Measurements from ENCODE around the gene ATG16L1. TPM values are rescaled to one million over a fixed set of nuclear protein-coding genes. Genes with fewer than 3 reads are reported as not detected.
A peak's percentile ranks its signal among the peaks of the same experiment; 100 is the strongest.

Gene ATG16L1
- total and polyA plus RNA-seq, 7 donors = 14.3 to 46.3 (median 23.5) TPM

DNA sequence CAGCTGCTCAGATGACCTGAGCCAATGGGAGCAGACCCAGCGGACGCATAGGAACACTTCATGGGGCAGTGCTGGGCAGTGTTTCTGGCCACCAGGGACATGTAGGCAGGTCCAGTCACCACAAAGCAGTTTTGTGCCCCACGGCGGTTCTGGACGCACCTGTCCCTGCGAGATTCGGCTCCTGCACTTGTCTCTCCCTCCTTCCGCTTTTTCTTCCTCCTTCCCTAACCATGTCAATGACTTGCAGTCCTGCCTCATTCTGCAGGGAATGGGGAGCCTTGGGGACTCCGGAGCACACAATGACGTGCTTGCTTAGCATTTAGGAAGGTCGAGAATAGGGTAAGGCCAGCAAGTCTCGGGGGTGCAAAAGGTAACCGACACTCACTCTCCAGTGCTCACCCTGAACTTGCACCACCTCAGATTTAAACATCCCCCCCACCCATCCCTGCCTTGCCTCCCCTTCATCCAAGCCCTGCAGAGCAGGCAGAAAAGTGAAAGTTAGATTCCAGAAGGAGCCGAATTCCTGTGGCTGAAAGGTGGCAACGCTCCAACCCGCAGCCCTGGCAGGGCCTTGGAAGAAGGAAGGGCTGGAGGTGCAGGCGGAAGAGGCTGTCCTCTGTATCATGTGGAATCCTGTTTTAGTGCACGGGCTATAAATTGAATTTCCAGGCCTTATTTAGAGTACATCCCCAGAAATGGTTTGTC, 40.5 kb upstream of the ATG16L1 start:
- Histone ChIP-seq H3K27me3 (ENCODE audit: insufficient read depth in 3 of 3, low read length in 2 of 3) (no peaks in the 10 kb centered on the region), H3K4me1 (peaks cover 7% of the 10 kb centered on the region), H3K9me3 (no peaks in the 10 kb centered on the region), H3K36me3 (ENCODE audit: insufficient read depth in 1 of 2, low read depth in 1 of 2) (no peaks in the 10 kb centered on the region), H3K4me3 (peak overlapping the region; percentile 22), H3K27ac (no peak overlapping the region)
- TF ChIP-seq, protein P1, sequence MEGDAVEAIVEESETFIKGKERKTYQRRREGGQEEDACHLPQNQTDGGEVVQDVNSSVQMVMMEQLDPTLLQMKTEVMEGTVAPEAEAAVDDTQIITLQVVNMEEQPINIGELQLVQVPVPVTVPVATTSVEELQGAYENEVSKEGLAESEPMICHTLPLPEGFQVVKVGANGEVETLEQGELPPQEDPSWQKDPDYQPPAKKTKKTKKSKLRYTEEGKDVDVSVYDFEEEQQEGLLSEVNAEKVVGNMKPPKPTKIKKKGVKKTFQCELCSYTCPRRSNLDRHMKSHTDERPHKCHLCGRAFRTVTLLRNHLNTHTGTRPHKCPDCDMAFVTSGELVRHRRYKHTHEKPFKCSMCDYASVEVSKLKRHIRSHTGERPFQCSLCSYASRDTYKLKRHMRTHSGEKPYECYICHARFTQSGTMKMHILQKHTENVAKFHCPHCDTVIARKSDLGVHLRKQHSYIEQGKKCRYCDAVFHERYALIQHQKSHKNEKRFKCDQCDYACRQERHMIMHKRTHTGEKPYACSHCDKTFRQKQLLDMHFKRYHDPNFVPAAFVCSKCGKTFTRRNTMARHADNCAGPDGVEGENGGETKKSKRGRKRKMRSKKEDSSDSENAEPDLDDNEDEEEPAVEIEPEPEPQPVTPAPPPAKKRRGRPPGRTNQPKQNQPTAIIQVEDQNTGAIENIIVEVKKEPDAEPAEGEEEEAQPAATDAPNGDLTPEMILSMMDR (IDR thresholded peaks at IDR 0.05) = no peak
- peak in 3 of 4 donors; percentile 37 to 55 (median 53) for ATAC-seq
- peak; percentile 77 to 84 for DNase-seq
- WGBS, 3 donors = 35 to 48% (median 41%) methylated on average over 18 of the region's 18 CpGs
- intact Hi-C loops (cut with DNase I) = no loop called here

DNA sequence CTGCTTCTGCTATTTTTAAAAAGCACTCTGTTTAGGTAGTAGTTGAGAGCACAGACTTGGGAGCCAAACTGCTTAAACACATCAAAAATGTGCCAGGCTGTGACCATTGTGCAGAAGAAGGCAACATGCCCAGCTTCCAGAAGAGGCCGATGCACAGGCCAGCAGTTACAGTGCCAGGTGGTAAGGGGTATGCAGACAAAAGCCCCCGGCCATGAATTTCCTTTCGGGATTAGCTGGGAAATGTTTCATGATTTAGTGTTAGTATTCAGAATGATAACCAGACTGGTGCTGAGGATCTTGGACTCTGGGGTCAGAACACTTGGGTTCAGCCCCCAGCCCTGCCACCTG, 40.0 kb upstream of the ATG16L1 start:
- H3K27ac ChIP-seq = no peak overlapping the region
- ATAC-seq = no peak
- no peaks in the 10 kb centered on the region for H3K27me3 ChIP-seq (ENCODE audit: insufficient read depth in 3 of 3, low read length in 2 of 3)
- TF ChIP-seq, protein P1 (IDR thresholded peaks at IDR 0.05) = no peak
- H3K36me3 ChIP-seq (ENCODE audit: insufficient read depth in 1 of 2, low read depth in 1 of 2) = no peaks in the 10 kb centered on the region
- peak overlapping the region; percentile 22 for H3K4me3 ChIP-seq
- intact Hi-C loops (cut with DNase I) = no loop called here
- peaks cover 7% of the 10 kb centered on the region for H3K4me1 ChIP-seq
- H3K9me3 ChIP-seq = no peaks in the 10 kb centered on the region
- 20 to 48% (median 43%) methylated on average over 3 of the region's 3 CpGs for WGBS, 3 donors
- DNase-seq = no peak

DNA sequence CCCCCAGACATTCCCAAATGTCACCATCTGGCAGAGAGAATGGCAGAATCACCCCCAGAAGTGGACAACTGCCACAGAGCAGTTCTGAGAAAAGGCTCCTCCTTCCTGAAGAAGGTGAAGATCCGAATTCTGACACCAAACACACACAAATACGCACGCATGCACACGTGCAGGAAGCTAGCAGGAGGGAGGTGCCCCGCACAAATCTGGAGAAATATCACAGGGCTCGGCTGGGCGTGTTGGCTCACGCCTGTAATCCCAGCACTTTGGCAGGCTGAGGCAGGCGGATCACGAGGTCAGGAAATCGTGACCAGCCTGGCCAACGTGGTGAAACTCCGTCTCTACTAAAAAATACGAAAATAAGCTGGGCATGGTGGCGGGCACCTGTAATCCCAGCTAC, 38.5 kb upstream of the ATG16L1 start:
- TF ChIP-seq, protein P1 (IDR thresholded peaks at IDR 0.05) = no peak
- WGBS, 3 donors = 81 to 84% (median 83%) methylated on average over 15 of the region's 15 CpGs
- intact Hi-C loops (cut with DNase I) = no loop called here

DNA sequence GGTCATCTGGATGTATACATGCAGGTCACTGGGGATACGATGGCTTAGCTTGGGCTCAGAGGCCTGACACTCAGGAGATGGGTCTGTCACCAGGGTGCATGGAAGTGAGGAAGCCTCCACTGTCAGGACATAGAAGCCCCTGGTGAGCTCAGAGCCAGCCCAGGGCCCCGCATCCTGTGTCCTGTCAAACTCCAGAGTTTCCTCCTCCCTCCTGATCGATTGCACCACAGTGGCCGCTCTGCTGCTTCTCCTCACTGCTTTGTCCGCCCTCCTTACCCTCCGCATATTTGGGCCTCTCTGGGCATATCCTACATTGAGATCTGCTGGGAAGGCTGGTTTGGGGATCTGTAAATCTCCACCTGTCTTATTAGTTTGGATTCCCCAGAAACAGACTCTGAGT, 37.5 kb upstream of the ATG16L1 start:
- DNase-seq = no peak
- Histone ChIP-seq H3K36me3 (ENCODE audit: insufficient read depth in 1 of 2, low read depth in 1 of 2) (no peaks in the 10 kb centered on the region), H3K4me3 (no peak overlapping the region), H3K27ac (no peak overlapping the region), H3K4me1 (peaks cover 7% of the 10 kb centered on the region), H3K27me3 (ENCODE audit: insufficient read depth in 3 of 3, low read length in 2 of 3) (no peaks in the 10 kb centered on the region), H3K9me3 (no peaks in the 10 kb centered on the region)
- intact Hi-C loops (cut with DNase I) = no loop called here
- ATAC-seq = no peak
- TF ChIP-seq, protein P1 (IDR thresholded peaks at IDR 0.05) = no peak
- WGBS, 3 donors = 88 to 92% (median 91%) methylated on average over 6 of the region's 6 CpGs

More for the DNA sequence above, 38.5 kb upstream of the ATG16L1 start:
- Histone ChIP-seq H3K36me3 (ENCODE audit: insufficient read depth in 1 of 2, low read depth in 1 of 2) (no peaks in the 10 kb centered on the region), H3K27ac (no peak overlapping the region), H3K4me1 (peaks cover 7% of the 10 kb centered on the region), H3K4me3 (no peak overlapping the region), H3K9me3 (no peaks in the 10 kb centered on the region), H3K27me3 (ENCODE audit: insufficient read depth in 3 of 3, low read length in 2 of 3) (no peaks in the 10 kb centered on the region)
- ATAC-seq (no peak), DNase-seq (no peak)

DNA sequence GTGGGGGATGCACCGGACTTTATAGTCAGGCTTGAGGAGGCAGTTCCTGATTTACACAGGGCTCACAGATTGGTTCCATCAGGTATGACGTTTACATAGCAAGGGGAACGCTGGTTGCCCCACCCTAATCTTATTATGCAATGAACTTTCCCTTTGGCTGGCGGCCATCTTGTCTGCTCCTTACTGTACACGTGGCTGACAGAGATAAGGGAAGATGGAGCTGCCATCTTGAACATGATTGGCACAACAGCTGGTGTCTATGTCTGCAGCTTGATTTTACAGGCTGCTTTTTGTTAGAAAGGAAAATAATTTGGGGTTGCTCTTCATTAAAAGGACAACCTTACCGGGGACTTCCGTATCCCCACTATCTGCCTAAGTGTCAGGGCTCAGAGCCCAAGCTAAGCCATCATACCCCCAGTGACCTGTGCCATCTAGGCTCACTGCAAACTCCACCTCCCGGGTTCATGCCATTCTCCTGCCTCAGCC, 33.5 kb upstream of the ATG16L1 start:
- Histone ChIP-seq H3K27me3 (ENCODE audit: insufficient read depth in 3 of 3, low read length in 2 of 3) (no peaks in the 10 kb centered on the region), H3K4me3 (no peak overlapping the region), H3K4me1 (no peaks in the 10 kb centered on the region), H3K9me3 (no peaks in the 10 kb centered on the region), H3K36me3 (ENCODE audit: insufficient read depth in 1 of 2, low read depth in 1 of 2) (no peaks in the 10 kb centered on the region), H3K27ac (no peak overlapping the region)
- WGBS, 3 donors = 68 to 78% (median 70%) methylated on average over 8 of the region's 8 CpGs
- ATAC-seq (no peak), DNase-seq (no peak)
- TF ChIP-seq, protein P1 (IDR thresholded peaks at IDR 0.05) = no peak
- intact Hi-C loops (cut with DNase I) = no loop called here
